Right lobe of liver (tissue), 4 donors: Measurements from ENCODE around the gene COL10A1.

Source experiments
- POLR2A ChIP-seq: fragments of 450-650 bp; IDR thresholded peaks from one replicate; pipeline ENCODE4 v1.6.1; 2017; ENCODE audit warnings: antibody characterized with exemption, mild to moderate bottlenecking
- TF ChIP-seq, protein P1 (sequence below), 4 donors: fragments of 200-600 bp in 3 of 4; fragments of 450-650 bp in 1 of 4; IDR thresholded peaks; one replicate each; pipeline versions ENCODE4 v1.5.1 to v1.8.0; 2016 to 2022; ENCODE audit warnings: antibody characterized with exemption in 4 of 4, mild to moderate bottlenecking in 2 of 4
- donor health status: DM: no; HTN: no; CAD: no.
- donor health status: DM: no; HTN: no; CAD: no.
- donor health status: DM: no; HTN: yes; CAD: no.

GRCh38 chr6:116094041-116094440, 31.9 kb downstream of the COL10A1 start:
- TF ChIP-seq, protein P1, sequence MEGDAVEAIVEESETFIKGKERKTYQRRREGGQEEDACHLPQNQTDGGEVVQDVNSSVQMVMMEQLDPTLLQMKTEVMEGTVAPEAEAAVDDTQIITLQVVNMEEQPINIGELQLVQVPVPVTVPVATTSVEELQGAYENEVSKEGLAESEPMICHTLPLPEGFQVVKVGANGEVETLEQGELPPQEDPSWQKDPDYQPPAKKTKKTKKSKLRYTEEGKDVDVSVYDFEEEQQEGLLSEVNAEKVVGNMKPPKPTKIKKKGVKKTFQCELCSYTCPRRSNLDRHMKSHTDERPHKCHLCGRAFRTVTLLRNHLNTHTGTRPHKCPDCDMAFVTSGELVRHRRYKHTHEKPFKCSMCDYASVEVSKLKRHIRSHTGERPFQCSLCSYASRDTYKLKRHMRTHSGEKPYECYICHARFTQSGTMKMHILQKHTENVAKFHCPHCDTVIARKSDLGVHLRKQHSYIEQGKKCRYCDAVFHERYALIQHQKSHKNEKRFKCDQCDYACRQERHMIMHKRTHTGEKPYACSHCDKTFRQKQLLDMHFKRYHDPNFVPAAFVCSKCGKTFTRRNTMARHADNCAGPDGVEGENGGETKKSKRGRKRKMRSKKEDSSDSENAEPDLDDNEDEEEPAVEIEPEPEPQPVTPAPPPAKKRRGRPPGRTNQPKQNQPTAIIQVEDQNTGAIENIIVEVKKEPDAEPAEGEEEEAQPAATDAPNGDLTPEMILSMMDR (IDR thresholded peaks at IDR 0.05), result no peak
- no peak for TF ChIP-seq POLR2A
